HepG2 (cell line): ENCODE results near the gene BFSP1. TPM values are rescaled to one million over a fixed set of nuclear protein-coding genes. Genes with fewer than 3 reads are reported as not detected.

Source experiments
- ARHGAP35 ChIP-seq: sonication (generic); formaldehyde crosslinking; IDR thresholded peaks from 2 replicates; pipeline ENCODE4 v1.9.0; 2022; ENCODE audit warnings: mild to moderate bottlenecking, inconsistent platforms, moderate library complexity, missing genetic modification reagents, borderline replicate concordance
- ATF4 ChIP-seq, 2 experiments: fragments of 450-650 bp in 1 of 2; sonication (generic) in 1 of 2; formaldehyde crosslinking; IDR thresholded peaks; 2 replicates each; pipeline versions ENCODE4 v1.5.0 to v1.8.0; 2020 to 2022; ENCODE audit warnings: mild to moderate bottlenecking in 1 of 2, missing genetic modification reagents in 1 of 2
- FOXJ3 ChIP-seq: sonication (generic); formaldehyde crosslinking; IDR thresholded peaks from 2 replicates; pipeline ENCODE4 v1.4.0; 2020; ENCODE audit warnings: missing genetic modification reagents, mild to moderate bottlenecking, borderline replicate concordance
- MED8 ChIP-seq: sonication (generic); formaldehyde crosslinking; IDR thresholded peaks from 2 replicates; pipeline ENCODE4 v1.8.1; 2023; ENCODE audit warnings: mild to moderate bottlenecking, missing genetic modification reagents; ENCODE audit not compliant: insufficient replicate concordance
- MTF2 ChIP-seq: sonication (generic); formaldehyde crosslinking; IDR thresholded peaks from 2 replicates; pipeline ENCODE4 v1.5.0; 2020; ENCODE audit warnings: missing genetic modification reagents, borderline replicate concordance
- NFE2L1 ChIP-seq: sonication (generic); formaldehyde crosslinking; IDR thresholded peaks from 2 replicates; pipeline ENCODE4 v1.4.0; 2020; ENCODE audit warnings: missing genetic modification reagents, mild to moderate bottlenecking, borderline replicate concordance
- POLR2G ChIP-seq: fragments of 200-400 bp; formaldehyde crosslinking; IDR thresholded peaks from 2 replicates; pipeline ENCODE4 v1.6.1; 2018; ENCODE audit warnings: mild to moderate bottlenecking, low read depth, low read length, moderate library complexity
- PTBP1 ChIP-seq: fragments of 200-400 bp; formaldehyde crosslinking; IDR thresholded peaks from 2 replicates; pipeline ENCODE4 v1.6.1; 2018; ENCODE audit warnings: low read length, low read depth; ENCODE audit not compliant: poor library complexity, severe bottlenecking
- SOX5 ChIP-seq: IDR thresholded peaks from 2 replicates; pipeline ENCODE4 v1.6.1; 2016; ENCODE audit warnings: borderline replicate concordance
- YY1 ChIP-seq: IDR thresholded peaks from 2 replicates; pipeline ENCODE4 v1.6.1; 2011; ENCODE audit warnings: low read length, low read depth, moderate library complexity, mild to moderate bottlenecking; ENCODE audit not compliant: insufficient read depth, insufficient replicate concordance
- ZNF30 ChIP-seq: sonication (generic); formaldehyde crosslinking; IDR thresholded peaks from 2 replicates; pipeline ENCODE4 v1.5.0; 2020; ENCODE audit warnings: mild to moderate bottlenecking, missing genetic modification reagents
- ZNF331 ChIP-seq: sonication (generic); formaldehyde crosslinking; IDR thresholded peaks from 2 replicates; pipeline ENCODE4 v1.4.0; 2020; ENCODE audit warnings: missing genetic modification reagents
- polyA plus RNA-seq, 8 experiments: library from polyadenylated mRNA; depleted of rRNA in 3 of 8; stranded (reverse) in 7 of 8; unstranded in 1 of 8; fragments of >200 nt; fragmentation: Illumina TruSeq in 4 of 8; extraction: Trizol in 4 of 8; gene quantifications; 2 replicates each; pipeline versions ENCODE4 v1.2.1 to v1.2.3, GENCODE V29; 2011 to 2016; ENCODE audit warnings: low read depth in 4 of 8, missing spikeins in 1 of 8, mixed read lengths in 1 of 8; ENCODE audit not compliant: insufficient read depth in 1 of 8
- total RNA-seq, 5 experiments: library from RNA; depleted of rRNA; stranded (reverse); fragments of >200 nt; fragmentation: Illumina TruSeq; extraction: Trizol; gene quantifications; 2 replicates each; pipeline ENCODE4 v1.2.3, GENCODE V29; 2016; ENCODE audit warnings: low read depth in 1 of 5
- TF ChIP-seq, protein P1 (sequence below): sonication (generic); formaldehyde crosslinking; IDR thresholded peaks from 2 replicates; pipeline ENCODE4 v1.4.0; 2020; ENCODE audit warnings: mild to moderate bottlenecking, missing genetic modification reagents
- TF ChIP-seq, protein P2 (sequence below): sonication (generic); formaldehyde crosslinking; IDR thresholded peaks from 2 replicates; pipeline ENCODE4 v1.4.0; 2020; ENCODE audit warnings: missing genetic modification reagents, borderline replicate concordance
- TF ChIP-seq, protein P3 (sequence below): sonication (generic); formaldehyde crosslinking; IDR thresholded peaks from 2 replicates; pipeline ENCODE4 v1.4.0; 2020; ENCODE audit warnings: missing genetic modification reagents

BFSP1 gene
- total and polyA plus RNA-seq, 2 of the 13 experiments (the other 11 are each of a cell fraction or from before 2014, with no cell fraction given): 0.22 to 0.26 TPM

- TF ChIP-seq, protein P1, sequence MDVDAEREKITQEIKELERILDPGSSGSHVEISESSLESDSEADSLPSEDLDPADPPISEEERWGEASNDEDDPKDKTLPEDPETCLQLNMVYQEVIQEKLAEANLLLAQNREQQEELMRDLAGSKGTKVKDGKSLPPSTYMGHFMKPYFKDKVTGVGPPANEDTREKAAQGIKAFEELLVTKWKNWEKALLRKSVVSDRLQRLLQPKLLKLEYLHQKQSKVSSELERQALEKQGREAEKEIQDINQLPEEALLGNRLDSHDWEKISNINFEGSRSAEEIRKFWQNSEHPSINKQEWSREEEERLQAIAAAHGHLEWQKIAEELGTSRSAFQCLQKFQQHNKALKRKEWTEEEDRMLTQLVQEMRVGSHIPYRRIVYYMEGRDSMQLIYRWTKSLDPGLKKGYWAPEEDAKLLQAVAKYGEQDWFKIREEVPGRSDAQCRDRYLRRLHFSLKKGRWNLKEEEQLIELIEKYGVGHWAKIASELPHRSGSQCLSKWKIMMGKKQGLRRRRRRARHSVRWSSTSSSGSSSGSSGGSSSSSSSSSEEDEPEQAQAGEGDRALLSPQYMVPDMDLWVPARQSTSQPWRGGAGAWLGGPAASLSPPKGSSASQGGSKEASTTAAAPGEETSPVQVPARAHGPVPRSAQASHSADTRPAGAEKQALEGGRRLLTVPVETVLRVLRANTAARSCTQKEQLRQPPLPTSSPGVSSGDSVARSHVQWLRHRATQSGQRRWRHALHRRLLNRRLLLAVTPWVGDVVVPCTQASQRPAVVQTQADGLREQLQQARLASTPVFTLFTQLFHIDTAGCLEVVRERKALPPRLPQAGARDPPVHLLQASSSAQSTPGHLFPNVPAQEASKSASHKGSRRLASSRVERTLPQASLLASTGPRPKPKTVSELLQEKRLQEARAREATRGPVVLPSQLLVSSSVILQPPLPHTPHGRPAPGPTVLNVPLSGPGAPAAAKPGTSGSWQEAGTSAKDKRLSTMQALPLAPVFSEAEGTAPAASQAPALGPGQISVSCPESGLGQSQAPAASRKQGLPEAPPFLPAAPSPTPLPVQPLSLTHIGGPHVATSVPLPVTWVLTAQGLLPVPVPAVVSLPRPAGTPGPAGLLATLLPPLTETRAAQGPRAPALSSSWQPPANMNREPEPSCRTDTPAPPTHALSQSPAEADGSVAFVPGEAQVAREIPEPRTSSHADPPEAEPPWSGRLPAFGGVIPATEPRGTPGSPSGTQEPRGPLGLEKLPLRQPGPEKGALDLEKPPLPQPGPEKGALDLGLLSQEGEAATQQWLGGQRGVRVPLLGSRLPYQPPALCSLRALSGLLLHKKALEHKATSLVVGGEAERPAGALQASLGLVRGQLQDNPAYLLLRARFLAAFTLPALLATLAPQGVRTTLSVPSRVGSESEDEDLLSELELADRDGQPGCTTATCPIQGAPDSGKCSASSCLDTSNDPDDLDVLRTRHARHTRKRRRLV (CRISPR knock-in tag): no peak
- TF ChIP-seq ARHGAP35 (CRISPR knock-in tag) (0 out of 2 replicates have a peak, but pooled peaks have one; percentile 67), PTBP1 (peak; percentile 90), SOX5 (peak; percentile 15; the same call in 1 of the 2 replicates), FOXJ3 (CRISPR knock-in tag) (no peak), ZNF30 (CRISPR knock-in tag) (0 out of 2 replicates have a peak, but pooled peaks have one; percentile 24), NFE2L1 (CRISPR knock-in tag) (no peak), YY1 (peak; percentile 13), MTF2 (CRISPR knock-in tag) (peak; percentile 89), ATF4 (CRISPR knock-in tag; IDR thresholded peaks at IDR 0.05) (no peak), ZNF331 (CRISPR knock-in tag) (peak; percentile 53; the same call in 1 of the 2 replicates), POLR2G (peak; percentile 44; the same call in 1 of the 2 replicates), MED8 (CRISPR knock-in tag) (no peak)
- TF ChIP-seq, protein P2, sequence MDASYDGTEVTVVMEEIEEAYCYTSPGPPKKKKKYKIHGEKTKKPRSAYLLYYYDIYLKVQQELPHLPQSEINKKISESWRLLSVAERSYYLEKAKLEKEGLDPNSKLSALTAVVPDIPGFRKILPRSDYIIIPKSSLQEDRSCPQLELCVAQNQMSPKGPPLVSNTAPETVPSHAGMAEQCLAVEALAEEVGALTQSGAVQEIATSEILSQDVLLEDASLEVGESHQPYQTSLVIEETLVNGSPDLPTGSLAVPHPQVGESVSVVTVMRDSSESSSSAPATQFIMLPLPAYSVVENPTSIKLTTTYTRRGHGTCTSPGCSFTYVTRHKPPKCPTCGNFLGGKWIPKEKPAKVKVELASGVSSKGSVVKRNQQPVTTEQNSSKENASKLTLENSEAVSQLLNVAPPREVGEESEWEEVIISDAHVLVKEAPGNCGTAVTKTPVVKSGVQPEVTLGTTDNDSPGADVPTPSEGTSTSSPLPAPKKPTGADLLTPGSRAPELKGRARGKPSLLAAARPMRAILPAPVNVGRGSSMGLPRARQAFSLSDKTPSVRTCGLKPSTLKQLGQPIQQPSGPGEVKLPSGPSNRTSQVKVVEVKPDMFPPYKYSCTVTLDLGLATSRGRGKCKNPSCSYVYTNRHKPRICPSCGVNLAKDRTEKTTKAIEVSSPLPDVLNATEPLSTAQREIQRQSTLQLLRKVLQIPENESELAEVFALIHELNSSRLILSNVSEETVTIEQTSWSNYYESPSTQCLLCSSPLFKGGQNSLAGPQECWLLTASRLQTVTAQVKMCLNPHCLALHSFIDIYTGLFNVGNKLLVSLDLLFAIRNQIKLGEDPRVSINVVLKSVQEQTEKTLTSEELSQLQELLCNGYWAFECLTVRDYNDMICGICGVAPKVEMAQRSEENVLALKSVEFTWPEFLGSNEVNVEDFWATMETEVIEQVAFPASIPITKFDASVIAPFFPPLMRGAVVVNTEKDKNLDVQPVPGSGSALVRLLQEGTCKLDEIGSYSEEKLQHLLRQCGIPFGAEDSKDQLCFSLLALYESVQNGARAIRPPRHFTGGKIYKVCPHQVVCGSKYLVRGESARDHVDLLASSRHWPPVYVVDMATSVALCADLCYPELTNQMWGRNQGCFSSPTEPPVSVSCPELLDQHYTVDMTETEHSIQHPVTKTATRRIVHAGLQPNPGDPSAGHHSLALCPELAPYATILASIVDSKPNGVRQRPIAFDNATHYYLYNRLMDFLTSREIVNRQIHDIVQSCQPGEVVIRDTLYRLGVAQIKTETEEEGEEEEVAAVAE: no peak
- TF ChIP-seq, protein P3, sequence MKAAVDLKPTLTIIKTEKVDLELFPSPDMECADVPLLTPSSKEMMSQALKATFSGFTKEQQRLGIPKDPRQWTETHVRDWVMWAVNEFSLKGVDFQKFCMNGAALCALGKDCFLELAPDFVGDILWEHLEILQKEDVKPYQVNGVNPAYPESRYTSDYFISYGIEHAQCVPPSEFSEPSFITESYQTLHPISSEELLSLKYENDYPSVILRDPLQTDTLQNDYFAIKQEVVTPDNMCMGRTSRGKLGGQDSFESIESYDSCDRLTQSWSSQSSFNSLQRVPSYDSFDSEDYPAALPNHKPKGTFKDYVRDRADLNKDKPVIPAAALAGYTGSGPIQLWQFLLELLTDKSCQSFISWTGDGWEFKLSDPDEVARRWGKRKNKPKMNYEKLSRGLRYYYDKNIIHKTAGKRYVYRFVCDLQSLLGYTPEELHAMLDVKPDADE (CRISPR knock-in tag): no peak
These were observed at the start of gene BFSP1 (continued) for GRCh38 chr20:17530716-17531664.
